DND-41 (cell line): ENCODE measurements around the gene VTI1A.

Source experiments
- CTCF ChIP-seq: IDR thresholded peaks from 2 replicates; pipeline ENCODE4 v1.5.1; 2012; ENCODE audit warnings: borderline replicate concordance, low read length, moderate library complexity, mild to moderate bottlenecking; ENCODE audit not compliant: poor library complexity, severe bottlenecking; ENCODE audit errors: extremely low read depth
- EZH2 ChIP-seq: IDR thresholded peaks from 3 replicates; pipeline ENCODE4 v1.6.1; 2012; ENCODE audit warnings: borderline replicate concordance, low read depth, mild to moderate bottlenecking, moderate library complexity, low read length, inconsistent platforms; ENCODE audit not compliant: severe bottlenecking

- no peak for TF ChIP-seq CTCF
- no peak for TF ChIP-seq EZH2
These were observed 352.9 kb downstream of the VTI1A start for GRCh38 chr10:112799726-112800510.
